RWPE1 (cell line): Measurements from ENCODE around the gene NCSTN.

Experiments used
- CTCF ChIA-PET: fragments of 350-600 bp; sonication (Branson Sonifier 250); formaldehyde crosslinking; extraction: SDS; loops from one replicate; lab custom pipeline; 2021; lab: Yijun Ruan, JAX
- POLR2A ChIA-PET: fragments of 400-600 bp; formaldehyde crosslinking; extraction: SDS; loops from one replicate; lab custom pipeline; 2020; ENCODE audit warnings: antibody characterized with exemption; ENCODE audit not compliant: low non-redundant PET; lab: Yijun Ruan, JAX
- DNase-seq: peaks from one replicate; pipeline ENCODE4 v3.0.0; 2012; ENCODE audit warnings: low spot score
- H3K27ac ChIP-seq: fragments of 450-650 bp; 2 replicates; pipeline ENCODE4 v1.5.1; 2017
- CTCF ChIP-seq: fragments of 450-650 bp; conservative IDR thresholded peaks from 2 replicates; pipeline ENCODE4 v1.5.1; 2017; ENCODE audit warnings: low read depth, mild to moderate bottlenecking

The NCSTN gene

GRCh38 chr1:160360227-160360695, 17.1 kb downstream of the NCSTN start:
- no peak for DNase-seq
- ChIA-PET CTCF (interaction anchor here (0.6 kb wide), 1 partner anchor 360 kb away, joined by 5 read pairs; no protein-coding TSS in a partner anchor), POLR2A (no interaction called here)

DNA sequence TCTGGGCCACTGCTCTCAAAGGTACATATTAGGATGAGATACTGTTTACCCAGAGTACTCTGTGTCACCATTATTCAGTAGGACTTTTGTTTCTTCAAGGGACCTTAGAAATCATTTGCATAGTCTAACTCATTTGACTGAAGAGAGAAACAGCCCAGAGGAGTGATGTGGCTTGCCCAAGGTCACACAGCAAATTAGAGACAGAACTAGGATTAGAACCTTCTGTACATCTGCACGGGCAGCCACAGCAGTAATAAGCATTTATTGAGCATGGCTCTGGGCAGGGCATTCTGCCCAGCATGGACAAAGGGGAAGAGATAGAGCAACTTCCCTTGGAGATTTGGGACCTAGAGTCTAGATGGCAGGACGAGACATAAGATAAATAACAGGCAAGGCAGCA, 18.0 kb downstream of the NCSTN start:
- ChIA-PET CTCF (no interaction called here), POLR2A (no interaction called here)
- TF ChIP-seq CTCF: no peak
- H3K27ac ChIP-seq: no peak overlapping the region
- no peak for DNase-seq

More at GRCh38 chr1:160360227-160360695, 17.1 kb downstream of the NCSTN start:
- no peak for TF ChIP-seq CTCF
- no peak overlapping the region for H3K27ac ChIP-seq

- TF ChIP-seq CTCF: no peak
- no peak overlapping the region for H3K27ac ChIP-seq
- no peak for DNase-seq
- CTCF ChIA-PET: no interaction called here
- POLR2A ChIA-PET: no interaction called here
Measured at GRCh38 chr1:160361814-160362167, 18.6 kb downstream of the NCSTN start.

DNA sequence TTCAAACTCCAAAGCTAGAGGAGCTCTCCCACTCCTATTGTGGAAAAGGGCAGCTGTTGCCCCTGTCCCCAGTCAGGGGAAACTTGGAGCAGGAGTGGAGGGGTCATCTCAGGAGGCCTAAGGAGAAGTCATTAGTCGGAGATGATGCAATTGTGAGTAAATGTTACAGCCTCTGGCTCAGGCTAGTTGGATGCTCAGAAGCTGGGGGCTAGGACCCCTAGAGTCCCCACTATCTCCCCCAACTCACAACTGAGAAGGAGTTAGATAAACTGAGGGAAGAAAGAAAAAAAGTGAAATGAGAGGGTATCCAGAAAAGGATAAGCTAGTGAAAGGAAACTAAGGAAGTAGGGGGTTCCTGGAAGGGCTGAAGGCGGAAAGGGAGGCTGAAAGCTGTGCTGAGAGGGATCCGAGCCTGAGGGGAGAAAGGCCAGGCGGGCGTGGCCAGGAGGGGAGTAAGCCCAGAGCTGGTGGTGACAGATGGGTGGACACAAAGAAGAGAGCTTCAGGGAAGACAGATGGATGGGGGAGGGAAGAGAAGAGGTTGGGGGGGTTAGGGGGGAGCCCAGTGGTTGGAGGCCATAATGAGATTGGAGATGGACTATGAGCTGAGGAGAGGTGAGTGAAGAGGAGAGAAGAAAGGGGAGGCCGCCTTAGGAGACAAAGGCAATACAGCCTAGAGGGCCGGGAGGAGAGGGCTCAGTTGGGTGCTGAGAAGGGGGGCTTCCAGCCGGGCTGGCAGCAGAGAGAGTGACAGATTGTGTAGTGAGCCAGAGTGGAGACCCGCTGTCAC, 19.2 kb downstream of the NCSTN start:
- no peak for DNase-seq
- POLR2A ChIA-PET: interaction anchor here (0.6 kb wide), 1 partner anchor 95 kb away, joined by 3 read pairs; no protein-coding TSS in a partner anchor
- CTCF ChIA-PET: interaction anchor here (0.6 kb wide), 1 partner anchor 1723 kb away, joined by 4 read pairs; no protein-coding TSS in a partner anchor
- H3K27ac ChIP-seq: no peak overlapping the region
- TF ChIP-seq CTCF: no peak

GRCh38 chr1:160363010-160363409, 19.8 kb downstream of the NCSTN start:
- DNase-seq: no peak
- CTCF ChIA-PET: no interaction called here
- H3K27ac ChIP-seq: no peak overlapping the region
- no peak for TF ChIP-seq CTCF
- POLR2A ChIA-PET: interaction anchor here (0.6 kb wide), 1 partner anchor 96 kb away, joined by 3 read pairs; no protein-coding TSS in a partner anchor

- no peak for TF ChIP-seq CTCF
- ChIA-PET POLR2A (interaction anchor here (0.6 to 0.7 kb wide), 2 partner anchors 44 to 733 kb away, joined by 4 to 5 read pairs; no protein-coding TSS in a partner anchor), CTCF (interaction anchor here (1.0 to 1.8 kb wide), 2 partner anchors 11 to 263 kb away, joined by 3 to 4 read pairs; no protein-coding TSS in a partner anchor)
- DNase-seq: no peak
- no peak overlapping the region for H3K27ac ChIP-seq
Measured at GRCh38 chr1:160363951-160364735, 21.0 kb downstream of the NCSTN start.
